IPS DF 4.7 (cell line): Measurements from ENCODE around the gene NDUFS8.

Experiments
- DNase-seq: peaks from one replicate; pipeline ENCODE4 v3.0.0-alpha.2; 2013; ENCODE audit warnings: low spot score; ENCODE audit errors: extremely low read depth

The NDUFS8 gene

GRCh38 chr11:68035266-68035876 is 4.9 kb downstream of the NDUFS8 start:
- no peak for DNase-seq

DNA sequence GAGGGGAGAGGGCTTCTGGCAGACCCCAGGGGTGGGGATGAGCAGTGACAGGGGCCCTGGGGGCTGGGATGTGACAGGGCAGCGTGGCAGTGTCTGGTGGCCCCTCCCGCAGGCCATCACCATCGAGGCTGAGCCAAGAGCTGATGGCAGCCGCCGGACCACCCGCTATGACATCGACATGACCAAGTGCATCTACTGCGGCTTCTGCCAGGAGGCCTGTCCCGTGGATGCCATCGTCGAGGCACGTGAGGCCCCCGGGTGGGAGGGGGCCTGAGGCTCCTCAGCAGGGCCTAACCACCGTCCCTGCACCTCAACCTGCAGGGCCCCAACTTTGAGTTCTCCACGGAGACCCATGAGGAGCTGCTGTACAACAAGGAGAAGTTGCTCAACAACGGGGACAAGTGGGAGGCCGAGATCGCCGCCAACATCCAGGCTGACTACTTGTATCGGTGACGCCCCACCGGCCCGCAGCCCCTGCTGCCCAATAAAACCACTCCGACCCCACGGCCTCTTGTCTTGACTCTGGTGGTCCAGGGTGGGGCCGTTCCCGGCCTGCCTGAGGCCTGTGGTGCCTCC is 5.7 kb downstream of the NDUFS8 start:
- DNase-seq, result no peak

DNA sequence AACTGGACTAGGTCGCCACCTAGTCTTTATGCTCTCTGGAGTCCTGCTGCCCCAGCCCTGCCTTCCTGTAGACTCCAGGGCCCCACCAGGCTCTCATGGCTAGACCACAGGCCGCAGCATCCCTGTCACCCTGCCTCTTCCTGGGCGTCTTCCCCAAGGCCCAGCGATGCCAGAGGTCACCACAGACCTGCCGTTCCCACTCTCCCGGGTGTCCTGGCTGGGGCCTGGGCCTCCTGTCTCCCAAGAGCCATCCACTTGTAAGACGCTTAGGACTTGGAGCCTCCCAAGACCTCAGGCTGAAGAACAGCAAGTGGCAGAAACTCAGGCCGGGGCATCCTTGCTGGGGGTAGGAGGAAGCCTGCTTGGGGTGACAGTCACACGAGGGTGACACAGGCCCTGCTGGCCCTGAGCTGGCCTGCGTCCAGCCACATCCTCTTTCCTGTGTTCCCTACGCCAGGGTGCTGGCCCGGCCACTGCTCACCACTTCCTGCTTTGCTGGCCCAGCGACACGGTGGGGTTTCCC is 6.3 kb downstream of the NDUFS8 start:
- DNase-seq, result no peak

DNA sequence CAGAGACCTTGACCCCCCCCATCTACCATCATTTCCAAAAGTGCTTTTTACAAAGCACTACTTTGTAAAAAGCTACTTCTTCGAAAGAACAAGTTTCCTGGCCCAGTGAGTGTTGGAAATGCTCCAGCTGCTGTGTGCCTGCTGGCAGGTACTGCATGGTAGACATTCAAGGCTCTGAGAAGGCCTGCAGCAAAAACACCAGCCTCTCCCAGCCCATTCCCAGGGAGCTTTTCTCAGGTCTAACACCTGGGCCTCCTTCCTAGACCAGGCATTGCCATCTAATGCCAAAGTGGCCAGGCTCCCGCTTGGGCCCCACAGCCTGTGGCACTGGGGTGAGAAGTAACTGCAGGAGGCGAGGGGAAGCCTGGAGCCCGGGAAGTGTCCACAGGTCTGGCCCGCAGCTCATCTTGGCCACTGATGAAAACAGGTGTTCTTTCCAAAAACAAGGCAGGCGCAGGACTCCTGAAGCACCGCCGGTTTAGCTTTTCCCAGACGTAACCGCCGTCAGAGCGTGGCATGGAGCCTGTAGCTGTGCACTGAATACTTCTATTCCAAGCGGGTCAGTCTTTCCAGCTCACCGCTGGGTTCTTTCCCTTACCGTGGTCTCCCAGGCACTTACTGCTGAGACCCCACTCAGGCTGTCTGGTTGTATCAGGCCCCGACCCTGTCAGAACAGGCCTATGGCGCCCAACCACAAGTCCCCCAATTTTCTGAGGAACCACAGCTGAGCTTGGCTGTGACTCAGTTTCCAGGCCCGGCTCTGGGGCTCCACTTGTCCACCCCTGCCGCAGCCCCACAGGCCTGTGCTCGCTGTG is 7.1 kb downstream of the NDUFS8 start:
- no peak for DNase-seq

GRCh38 chr11:68038226-68038717 is 7.8 kb downstream of the NDUFS8 start:
- DNase-seq, result no peak

GRCh38 chr11:68038718-68039525 is 8.4 kb downstream of the NDUFS8 start, which contains the start of gene TCIRG1:
TCIRG1 (plus strand) TSS chr11:68039025; CDS start chr11:68041272, 2,247 bp downstream.
- DNase-seq, result peak; percentile 36

- no peak for DNase-seq
These were observed 9.1 kb downstream of the NDUFS8 start for GRCh38 chr11:68039526-68040086.

DNA sequence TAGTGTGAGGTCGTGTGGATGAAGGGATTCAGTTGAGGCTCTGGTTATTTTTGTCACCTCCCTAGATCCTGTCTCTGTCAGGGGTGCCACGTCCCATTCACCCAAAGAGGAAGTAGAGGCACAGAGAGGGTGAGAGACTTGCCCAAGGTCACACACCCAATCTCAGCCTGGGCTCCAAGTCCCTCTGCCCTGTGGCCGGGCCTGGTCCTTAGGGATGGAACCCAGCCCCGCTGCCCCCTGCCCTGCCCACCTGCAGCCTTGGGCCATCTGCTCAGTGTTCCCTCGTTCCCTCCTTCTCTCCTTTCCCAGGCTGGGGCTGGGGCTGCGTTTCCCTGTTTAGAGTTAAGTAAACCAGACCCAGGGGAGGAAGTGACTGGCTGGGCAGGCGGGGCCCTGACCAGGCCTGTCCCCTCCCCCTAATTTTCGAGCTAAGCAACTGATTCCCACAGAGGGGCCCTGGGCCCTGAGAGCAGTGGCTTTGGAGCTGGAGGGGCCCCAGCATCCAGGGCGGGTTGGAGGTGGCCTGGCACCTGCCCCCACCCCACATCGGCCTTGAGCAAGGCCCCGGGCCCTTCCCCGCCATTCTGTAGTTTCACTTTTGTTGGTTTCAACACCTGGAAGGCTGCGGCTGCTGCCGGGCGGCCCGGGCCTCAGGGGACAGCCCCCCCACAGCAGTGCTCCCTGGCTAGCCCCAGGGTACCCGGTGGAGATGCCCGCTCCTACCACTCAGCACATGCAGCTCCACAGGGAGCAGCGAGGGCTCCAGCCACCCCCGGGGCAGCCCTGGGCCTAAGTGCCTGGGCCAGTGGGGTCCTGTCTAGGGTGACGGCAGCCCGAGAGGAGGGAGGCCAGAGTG is 9.8 kb downstream of the NDUFS8 start:
- no peak for DNase-seq

DNA sequence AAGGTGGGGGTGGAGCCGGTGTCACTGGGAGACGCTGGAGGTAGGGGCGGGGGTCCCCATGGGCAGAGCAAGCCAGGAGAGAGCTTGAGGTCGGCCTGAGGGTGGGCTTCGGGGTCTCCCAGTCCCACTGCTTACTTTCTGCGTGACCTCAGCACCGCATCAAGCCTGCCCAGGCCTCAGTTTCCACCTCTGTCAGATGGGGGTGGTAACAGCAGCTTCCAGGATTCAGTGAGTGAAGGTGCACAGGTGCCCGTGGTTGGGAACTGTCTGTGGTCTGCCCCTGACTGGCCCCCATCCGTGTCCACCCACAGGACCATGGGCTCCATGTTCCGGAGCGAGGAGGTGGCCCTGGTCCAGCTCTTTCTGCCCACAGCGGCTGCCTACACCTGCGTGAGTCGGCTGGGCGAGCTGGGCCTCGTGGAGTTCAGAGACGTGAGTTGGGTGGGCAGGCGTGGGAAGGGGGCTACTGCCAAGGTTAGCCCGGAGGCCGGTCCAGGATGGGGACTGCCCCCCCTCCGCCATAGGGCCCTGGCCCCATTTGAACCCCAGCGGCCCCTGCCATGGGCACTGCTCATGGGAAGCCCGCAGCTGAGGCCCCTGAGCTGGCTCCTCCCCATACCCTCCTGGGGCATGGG is 10.6 kb downstream of the NDUFS8 start:
- no peak for DNase-seq

GRCh38 chr11:68041617-68042218 is 11.2 kb downstream of the NDUFS8 start:
- no peak for DNase-seq

- no peak for DNase-seq
These were observed 11.9 kb downstream of the NDUFS8 start for GRCh38 chr11:68042219-68043028.

GRCh38 chr11:68043029-68043348 is 12.5 kb downstream of the NDUFS8 start:
- no peak for DNase-seq

- DNase-seq, result no peak
These were observed 13.1 kb downstream of the NDUFS8 start for GRCh38 chr11:68043349-68044144.

DNA sequence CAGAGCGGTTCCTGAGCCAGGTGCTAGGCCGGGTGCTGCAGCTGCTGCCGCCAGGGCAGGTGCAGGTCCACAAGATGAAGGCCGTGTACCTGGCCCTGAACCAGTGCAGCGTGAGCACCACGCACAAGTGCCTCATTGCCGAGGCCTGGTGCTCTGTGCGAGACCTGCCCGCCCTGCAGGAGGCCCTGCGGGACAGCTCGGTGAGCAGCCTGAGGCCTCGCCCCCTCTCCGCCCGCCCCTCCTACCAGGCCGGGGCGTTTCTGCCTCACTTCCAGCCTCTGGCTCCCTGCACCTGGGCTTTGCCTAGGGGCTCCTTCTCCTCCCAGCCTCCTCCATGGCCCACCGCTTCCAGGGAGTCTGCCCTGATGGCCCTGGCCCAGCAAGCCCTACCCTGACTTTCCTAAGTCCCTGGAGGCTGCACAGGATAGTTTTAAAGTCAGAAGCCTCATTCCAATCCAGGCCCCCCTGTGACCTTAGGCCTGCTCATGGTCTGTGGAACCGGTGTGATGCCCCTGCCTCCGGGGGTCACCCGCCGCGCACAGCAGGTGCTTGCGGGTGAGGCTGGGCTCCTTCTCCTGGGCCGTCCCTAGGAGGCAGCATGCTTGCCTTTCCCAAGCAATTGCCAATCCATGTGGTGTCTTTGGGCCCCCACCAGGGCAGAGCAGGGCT is 13.8 kb downstream of the NDUFS8 start:
- DNase-seq, result no peak

DNA sequence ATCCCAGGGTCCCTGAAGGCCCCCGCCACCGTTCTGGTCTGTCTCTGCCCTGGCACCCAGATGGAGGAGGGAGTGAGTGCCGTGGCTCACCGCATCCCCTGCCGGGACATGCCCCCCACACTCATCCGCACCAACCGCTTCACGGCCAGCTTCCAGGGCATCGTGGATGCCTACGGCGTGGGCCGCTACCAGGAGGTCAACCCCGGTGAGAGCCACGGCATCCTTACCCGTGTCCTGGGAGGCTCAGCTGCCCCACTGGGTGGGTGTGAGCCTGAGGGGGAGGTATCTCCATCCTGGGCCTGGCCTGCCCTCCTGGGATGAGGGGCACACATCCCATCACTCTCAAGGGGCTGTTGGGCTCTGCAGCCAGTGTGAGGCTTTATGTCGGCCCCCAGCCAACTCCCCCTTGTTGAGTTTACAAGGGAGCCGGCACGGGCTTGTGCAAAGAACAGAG is 14.4 kb downstream of the NDUFS8 start:
- DNase-seq, result no peak

DNA sequence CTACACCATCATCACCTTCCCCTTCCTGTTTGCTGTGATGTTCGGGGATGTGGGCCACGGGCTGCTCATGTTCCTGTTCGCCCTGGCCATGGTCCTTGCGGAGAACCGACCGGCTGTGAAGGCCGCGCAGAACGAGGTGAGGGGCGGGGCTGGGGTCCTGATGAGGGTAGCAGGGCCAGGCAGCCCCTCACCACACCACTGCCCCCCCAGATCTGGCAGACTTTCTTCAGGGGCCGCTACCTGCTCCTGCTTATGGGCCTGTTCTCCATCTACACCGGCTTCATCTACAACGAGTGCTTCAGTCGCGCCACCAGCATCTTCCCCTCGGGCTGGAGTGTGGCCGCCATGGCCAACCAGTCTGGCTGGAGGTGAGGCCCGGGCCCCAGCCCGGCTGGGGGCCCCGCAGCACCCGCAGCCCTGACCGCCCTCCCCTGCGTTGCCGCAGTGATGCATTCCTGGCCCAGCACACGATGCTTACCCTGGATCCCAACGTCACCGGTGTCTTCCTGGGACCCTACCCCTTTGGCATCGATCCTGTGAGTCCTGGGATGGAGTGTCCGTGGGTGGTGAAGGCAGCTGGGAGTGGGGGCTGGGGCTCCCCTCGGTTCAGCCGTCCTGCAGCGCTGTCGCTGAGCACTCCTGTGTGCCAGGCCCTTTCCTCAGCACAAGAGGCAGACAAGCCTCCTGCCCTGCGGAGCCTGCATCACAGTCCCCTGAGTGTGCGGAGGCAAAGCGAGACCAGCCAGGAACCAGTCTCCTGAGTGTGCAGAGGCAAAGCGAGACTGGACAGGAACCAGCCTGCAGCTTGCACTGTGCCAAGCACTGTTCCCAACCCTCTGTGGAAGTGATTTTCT is 17.2 kb downstream of the NDUFS8 start:
- DNase-seq, result no peak
